RWPE2 (cell line): ENCODE data around the gene NOSTRIN.

ENCODE experiments used
- ATAC-seq: fragments of 200-7000 bp; cut with Tn5 transposase; 3 replicates; pipeline ENCODE4 v1.9.1; 2021; ENCODE audit warnings: low read depth
- DNase-seq: peaks from one replicate; pipeline ENCODE4 v3.0.0-alpha.2; 2020; ENCODE audit warnings: low spot score
- H3K27ac ChIP-seq: fragments of 450-650 bp; 2 replicates; pipeline ENCODE4 v1.5.1; 2017; ENCODE audit warnings: mild to moderate bottlenecking; ENCODE audit not compliant: poor library complexity, severe bottlenecking
- H3K27me3 ChIP-seq: fragments of 250-450 bp; sonication (Bioruptor Pico); 2 replicates; pipeline ENCODE4 v1.5.1; 2021; ENCODE audit warnings: mild to moderate bottlenecking, moderate library complexity; ENCODE audit not compliant: insufficient read depth, poor library complexity, severe bottlenecking
- H3K36me3 ChIP-seq: fragments of 250-450 bp; sonication (Bioruptor Pico); 2 replicates; pipeline ENCODE4 v1.5.1; 2020; ENCODE audit warnings: low read depth, mild to moderate bottlenecking, moderate library complexity
- H3K4me1 ChIP-seq: fragments of 250-450 bp; sonication (Bioruptor Pico); 2 replicates; pipeline ENCODE4 v1.5.1; 2021; ENCODE audit warnings: mild to moderate bottlenecking, moderate library complexity; ENCODE audit not compliant: insufficient read depth, poor library complexity, severe bottlenecking
- H3K4me3 ChIP-seq: fragments of 250-450 bp; sonication (Bioruptor Pico); 2 replicates; pipeline ENCODE4 v1.5.1; 2021; ENCODE audit warnings: mild to moderate bottlenecking, moderate library complexity; ENCODE audit not compliant: severe bottlenecking
- H3K9me3 ChIP-seq: fragments of 250-450 bp; sonication (Bioruptor Pico); 2 replicates; pipeline ENCODE4 v1.5.1; 2021; ENCODE audit warnings: mild to moderate bottlenecking, moderate library complexity; ENCODE audit not compliant: severe bottlenecking
- TF ChIP-seq, protein P1 (sequence below): fragments of 450-650 bp; IDR thresholded peaks from one replicate; pipeline ENCODE4 v1.5.1; 2017; ENCODE audit warnings: mild to moderate bottlenecking, moderate library complexity; ENCODE audit not compliant: poor library complexity, severe bottlenecking

Gene NOSTRIN

DNA sequence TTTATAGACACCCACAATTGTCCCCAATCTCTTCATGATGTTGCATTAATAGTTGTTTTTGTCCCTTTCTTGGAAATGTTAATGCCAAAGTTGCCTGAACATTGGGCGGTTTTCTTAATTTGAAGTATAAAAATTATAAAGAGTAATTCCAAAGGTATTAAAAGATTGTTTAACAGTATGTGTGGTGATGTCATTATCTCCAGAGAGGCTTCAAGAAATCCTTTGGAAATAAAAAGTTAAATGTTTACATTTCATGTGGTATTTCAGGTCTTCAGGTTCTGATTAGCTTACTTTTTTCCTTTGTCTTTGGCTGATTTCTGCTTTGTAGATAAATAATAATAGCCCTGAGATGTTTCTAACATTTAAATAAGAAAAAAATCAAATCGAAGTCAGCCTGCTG is 29.3 kb upstream of the NOSTRIN start:
- Histone ChIP-seq H3K27ac (no peak overlapping the region), H3K4me1 (no peaks in the 10 kb centered on the region), H3K27me3 (no peaks in the 10 kb centered on the region), H3K9me3 (no peaks in the 10 kb centered on the region), H3K4me3 (no peak overlapping the region), H3K36me3 (peaks cover 10% of the 10 kb centered on the region)
- no peak for ATAC-seq
- no peak for DNase-seq
- TF ChIP-seq, protein P1, sequence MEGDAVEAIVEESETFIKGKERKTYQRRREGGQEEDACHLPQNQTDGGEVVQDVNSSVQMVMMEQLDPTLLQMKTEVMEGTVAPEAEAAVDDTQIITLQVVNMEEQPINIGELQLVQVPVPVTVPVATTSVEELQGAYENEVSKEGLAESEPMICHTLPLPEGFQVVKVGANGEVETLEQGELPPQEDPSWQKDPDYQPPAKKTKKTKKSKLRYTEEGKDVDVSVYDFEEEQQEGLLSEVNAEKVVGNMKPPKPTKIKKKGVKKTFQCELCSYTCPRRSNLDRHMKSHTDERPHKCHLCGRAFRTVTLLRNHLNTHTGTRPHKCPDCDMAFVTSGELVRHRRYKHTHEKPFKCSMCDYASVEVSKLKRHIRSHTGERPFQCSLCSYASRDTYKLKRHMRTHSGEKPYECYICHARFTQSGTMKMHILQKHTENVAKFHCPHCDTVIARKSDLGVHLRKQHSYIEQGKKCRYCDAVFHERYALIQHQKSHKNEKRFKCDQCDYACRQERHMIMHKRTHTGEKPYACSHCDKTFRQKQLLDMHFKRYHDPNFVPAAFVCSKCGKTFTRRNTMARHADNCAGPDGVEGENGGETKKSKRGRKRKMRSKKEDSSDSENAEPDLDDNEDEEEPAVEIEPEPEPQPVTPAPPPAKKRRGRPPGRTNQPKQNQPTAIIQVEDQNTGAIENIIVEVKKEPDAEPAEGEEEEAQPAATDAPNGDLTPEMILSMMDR, result no peak

DNA sequence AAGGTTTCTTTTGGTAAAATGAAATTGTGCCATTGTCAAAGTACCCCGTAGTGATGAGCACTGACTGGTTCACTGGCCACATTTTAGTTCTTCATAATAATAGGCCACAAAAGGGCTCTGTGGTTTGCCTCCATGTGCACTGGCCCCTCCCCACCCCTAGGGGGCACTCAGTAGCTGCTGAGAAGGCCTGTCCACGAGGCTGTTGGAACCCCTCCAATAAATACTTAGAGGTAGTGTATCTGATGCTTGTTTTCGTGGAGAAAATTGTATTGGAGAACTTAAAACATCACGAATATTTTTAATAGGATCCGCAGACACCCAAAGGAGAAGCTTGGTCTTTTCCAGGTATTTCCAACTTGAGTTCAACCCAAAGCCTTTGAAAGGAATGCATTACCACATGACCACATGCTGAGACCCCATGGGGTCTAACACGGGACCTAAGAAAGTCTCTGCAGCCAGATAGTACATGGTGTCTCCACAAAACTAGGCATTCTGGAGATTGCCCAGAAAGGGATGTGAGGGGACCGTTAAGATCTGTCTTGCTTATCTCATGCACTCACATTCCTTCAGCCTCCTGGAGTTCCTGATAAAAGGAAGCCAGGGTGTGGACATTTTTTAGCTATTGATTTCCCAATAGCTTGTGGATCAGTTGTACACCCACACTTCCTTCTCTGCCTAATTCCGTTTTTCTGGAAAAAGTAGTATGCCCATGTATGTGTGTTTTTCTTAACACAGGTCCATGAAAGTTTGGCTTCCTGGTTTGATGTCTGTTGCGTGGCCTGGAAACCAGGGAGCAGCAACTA is 28.5 kb upstream of the NOSTRIN start:
- Histone ChIP-seq H3K4me1 (no peaks in the 10 kb centered on the region), H3K9me3 (no peaks in the 10 kb centered on the region), H3K27me3 (no peaks in the 10 kb centered on the region), H3K27ac (no peak overlapping the region), H3K4me3 (no peak overlapping the region), H3K36me3 (peaks cover 10% of the 10 kb centered on the region)
- DNase-seq (no peak), ATAC-seq (peak; percentile 44; the same call in 2 of the 3 replicates)
- TF ChIP-seq, protein P1, result peak; percentile 76

DNA sequence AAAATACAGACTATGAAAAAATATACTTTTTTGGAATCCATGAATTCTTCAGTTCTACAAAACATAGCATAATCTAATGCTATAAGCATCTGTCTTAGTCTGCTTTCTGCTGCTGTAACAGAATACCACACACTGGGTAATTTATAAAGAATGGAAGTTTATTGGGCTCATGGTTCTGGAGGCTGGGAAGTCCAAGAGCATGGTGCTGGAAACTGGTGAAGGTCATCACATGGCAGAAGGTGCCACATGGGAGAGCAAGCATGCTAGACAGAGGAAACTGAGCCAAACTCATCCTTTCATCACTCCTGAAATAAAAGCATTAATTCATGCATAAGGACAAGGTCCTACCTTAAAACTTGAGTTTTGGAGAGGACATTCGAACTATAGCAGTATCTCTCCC is 26.6 kb upstream of the NOSTRIN start:
- TF ChIP-seq, protein P1, result no peak
- Histone ChIP-seq H3K36me3 (peaks cover 6% of the 10 kb centered on the region; the same call in 1 of the 2 replicates), H3K4me3 (no peak overlapping the region), H3K4me1 (no peaks in the 10 kb centered on the region), H3K27me3 (no peaks in the 10 kb centered on the region), H3K9me3 (no peaks in the 10 kb centered on the region), H3K27ac (no peak overlapping the region)
- ATAC-seq (no peak), DNase-seq (no peak)

DNA sequence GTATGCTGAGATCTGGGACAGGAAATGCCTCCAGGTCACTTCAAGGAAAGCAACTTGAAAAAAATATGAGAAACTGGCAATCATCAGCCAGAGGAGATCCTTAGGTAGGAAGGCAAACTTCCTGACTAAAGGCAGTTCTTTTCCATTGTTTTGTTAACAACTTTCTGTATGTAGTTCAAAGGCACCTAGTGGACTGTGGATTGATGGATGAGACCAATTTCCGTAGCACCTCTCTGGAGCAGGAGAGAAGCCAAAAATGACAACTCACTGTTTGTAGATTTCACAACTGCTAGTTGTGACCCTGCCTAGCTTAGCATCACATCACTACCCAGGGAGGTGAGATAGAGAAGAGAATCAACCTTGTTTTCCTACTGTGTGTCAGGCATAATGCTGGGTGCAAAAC is 21.8 kb upstream of the NOSTRIN start:
- Histone ChIP-seq H3K9me3 (no peaks in the 10 kb centered on the region), H3K4me1 (no peaks in the 10 kb centered on the region), H3K4me3 (no peak overlapping the region), H3K27me3 (no peaks in the 10 kb centered on the region), H3K36me3 (no peaks in the 10 kb centered on the region), H3K27ac (no peak overlapping the region)
- no peak for DNase-seq
- no peak for ATAC-seq
- TF ChIP-seq, protein P1, result no peak

DNA sequence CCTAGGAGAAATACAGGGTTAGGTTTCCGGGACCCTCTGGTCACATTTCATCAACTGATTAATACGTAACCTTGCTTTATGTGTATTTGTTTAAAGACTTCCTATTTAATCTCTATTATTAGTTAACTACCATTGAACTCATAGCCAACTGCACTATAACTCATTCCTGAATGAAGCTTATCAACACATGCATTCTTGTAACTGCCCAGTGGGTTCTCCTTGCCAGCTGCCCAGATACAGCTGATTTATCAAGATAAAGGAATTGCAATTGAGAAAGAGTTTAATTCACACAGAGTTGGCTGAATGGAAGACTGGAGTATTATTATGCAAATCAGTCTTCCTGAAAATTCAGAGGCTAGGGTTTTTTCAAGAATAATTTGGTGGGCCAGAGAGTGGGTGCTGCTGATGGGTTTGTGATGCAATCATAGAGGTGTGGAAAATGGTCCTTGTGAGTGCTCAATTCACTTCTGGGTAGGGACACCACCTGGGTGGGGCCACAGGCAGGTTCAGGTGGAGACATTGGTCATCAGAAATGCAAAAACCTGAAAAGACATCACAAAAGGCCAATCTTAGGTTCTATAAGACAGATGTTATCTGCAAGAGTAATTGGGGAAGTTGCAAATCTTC is 21.1 kb upstream of the NOSTRIN start:
- Histone ChIP-seq H3K27ac (no peak overlapping the region), H3K27me3 (no peaks in the 10 kb centered on the region)
- TF ChIP-seq, protein P1, result no peak

More for the DNA sequence above, 21.1 kb upstream of the NOSTRIN start:
- H3K9me3 ChIP-seq, result no peaks in the 10 kb centered on the region
- DNase-seq, result no peak
- H3K36me3 ChIP-seq, result no peaks in the 10 kb centered on the region
- H3K4me3 ChIP-seq, result no peak overlapping the region
- H3K4me1 ChIP-seq, result no peaks in the 10 kb centered on the region
- no peak for ATAC-seq
